GM21737 (cell line): ENCODE results near the gene PDE4B.
A peak's percentile ranks its signal among the peaks of the same experiment; 100 is the strongest.

Source experiments
- ATAC-seq: cut with Tn5 transposase; IDR thresholded peaks from one replicate; pipeline ENCODE4 v1.9.1; 2021; ENCODE audit warnings: mild to moderate bottlenecking, moderate library complexity; ENCODE audit not compliant: unreplicated experiment

Gene PDE4B

DNA sequence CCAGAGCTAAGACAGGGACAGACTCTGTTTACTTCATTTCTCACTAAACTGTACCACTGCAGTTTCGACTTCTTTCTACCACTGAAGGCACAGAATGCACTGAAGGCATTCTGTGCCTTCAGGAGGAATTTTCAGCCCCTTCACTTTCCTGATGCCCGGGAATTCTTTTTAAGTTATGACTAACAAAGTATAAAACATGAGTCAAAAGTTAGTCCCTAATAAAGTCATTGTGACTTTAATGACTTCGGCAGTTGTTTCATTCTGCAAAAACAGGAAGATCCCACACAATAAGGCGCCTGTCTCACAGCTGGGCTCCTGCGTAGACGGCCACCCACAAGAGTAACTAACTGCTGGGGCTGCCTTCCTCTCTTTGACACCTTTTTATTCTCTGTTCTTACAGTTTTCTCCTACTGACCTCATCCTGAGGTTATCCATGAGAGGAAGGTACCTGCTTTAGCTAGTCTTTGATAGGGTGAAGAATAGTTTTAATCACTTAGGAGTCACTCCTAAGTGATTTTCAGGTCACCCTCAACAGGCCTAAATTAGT lies 557.4 kb downstream of the PDE4B start:
- peak; percentile 66 for ATAC-seq

DNA sequence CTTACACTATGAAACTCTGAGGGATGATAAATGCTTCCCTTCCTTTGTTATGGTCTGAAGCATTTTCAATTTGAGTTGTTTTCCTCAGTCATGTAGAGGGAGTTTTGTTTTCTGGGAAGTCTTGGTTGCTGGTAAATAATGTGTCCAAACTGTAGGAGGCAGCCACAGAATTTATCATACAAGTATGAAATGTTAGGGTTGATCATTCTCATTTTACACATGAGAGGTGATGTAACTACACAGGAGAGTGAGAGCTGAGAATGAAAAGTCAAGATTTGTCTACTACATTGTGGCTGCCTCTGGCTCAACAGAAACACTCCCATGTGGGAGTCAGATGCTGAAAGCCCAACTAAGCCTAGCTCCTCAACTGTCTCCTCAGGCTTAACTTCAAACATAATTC lies 558.8 kb downstream of the PDE4B start:
- ATAC-seq, result peak; percentile 32

DNA sequence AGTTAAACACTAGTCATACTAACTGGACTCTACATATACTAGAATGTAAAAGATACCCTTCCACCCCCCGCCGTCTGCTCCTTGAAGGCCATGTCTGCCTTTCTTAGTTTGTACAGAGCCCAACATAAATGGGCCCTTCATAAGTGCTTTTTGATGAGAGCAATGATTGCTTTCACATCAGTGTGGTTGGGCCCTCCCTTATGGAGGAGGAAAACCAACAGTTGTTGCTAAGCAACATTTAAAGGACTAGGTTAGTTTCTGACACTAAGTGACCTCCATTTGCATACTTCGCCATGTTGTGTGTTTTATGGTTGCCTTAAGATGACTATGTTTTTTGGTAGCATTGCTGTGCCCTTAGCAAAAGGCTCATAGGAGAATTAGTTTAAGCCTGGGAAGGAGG lies 559.2 kb downstream of the PDE4B start:
- no peak for ATAC-seq

DNA sequence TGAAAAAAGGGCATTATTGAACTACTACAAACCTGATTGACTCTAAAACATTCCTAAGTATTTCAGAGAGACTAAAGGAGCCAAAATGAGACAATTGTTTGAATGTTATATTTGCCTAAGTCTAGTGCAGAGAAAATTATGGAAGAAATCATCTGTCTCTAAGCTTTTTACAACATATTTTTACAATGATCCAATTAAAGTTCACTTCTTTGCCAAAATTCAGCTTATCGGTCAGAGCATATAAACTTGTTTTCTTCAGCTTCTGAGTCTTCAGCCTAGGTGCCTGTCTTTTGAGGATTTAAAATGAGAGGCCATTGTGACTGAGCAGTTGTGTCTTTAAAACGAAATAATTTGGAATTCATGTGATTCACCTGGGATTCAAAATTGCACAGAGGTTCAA lies 560.1 kb downstream of the PDE4B start:
- ATAC-seq, result no peak

DNA sequence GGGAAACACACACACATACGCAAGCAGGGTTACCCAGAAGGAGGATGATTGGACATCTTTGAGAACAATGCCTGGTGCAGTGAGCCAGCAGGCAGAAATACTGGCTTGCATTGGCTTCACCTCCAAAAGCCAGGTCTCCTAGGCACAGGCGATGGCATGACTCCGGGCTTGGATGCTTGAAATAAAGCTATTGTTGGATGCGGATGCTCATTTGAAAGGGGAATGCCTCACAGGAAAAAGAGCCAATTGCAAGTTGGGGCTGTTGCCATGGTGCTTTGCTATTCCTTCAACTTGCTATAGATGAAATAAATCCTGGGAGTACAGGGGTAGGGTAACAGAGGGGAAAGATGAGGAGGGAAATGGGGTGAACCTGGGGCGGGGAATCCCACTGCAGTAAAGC lies 560.6 kb downstream of the PDE4B start:
- ATAC-seq, result no peak

DNA sequence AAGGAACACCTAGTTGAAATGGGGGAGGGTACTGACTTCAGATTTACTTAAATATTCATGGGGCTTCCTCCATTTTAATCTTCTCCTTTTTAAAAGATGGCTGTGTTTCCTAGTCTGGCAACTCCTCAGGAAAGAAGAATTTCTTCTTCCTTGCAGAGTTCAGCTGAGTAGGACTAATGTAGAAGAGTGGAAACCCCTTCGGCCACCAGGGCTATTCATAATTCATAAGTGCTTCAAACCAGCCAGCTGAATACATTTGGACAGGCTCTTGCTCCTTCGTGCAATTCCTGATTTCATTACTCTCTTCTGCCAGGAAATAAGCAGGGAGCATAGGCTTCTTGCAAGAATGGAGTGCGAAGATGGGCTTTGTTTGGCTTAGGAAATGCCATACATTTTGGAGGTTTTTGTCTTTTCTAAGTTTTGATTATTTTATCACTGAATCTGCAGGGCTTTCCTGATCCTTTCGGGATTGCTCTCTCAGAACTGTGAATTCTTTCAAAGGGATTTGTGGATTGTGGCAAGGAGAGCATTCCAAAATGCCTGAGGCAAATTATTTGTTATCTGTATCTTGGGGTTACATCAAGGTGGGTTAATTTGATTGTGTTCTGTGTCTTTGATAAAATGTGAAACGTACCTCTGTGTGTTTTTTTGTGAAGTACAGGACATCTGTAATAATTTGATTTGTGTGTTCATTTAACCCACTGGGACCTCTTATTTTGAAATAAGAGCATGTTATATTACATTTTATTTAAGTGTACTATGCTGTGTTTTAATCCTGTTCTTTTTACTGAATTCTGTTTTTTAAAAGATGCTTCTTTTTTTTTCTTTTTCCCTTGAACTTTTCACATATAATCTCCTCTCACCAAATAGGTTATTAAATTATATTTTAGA lies 561.9 kb downstream of the PDE4B start:
- no peak for ATAC-seq

DNA sequence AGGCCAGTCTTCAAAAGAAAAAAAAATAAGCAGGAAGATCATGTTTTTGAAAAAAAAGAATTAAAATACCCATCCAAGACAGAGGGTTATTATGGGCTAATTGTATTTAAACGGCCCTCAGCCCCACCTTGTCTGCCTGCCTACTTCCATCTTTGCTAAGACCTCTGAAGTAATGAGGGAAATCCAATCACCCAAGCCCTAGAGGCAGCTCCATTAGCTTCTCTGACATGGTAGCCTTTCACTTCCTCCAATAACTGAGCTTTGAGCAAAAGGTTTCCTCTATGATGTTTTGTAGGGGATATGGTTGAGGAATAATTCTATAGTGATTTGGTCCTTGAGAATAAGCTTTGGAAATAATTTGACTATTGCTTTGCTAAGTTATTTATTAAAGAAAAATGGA lies 563.1 kb downstream of the PDE4B start:
- ATAC-seq, result no peak

DNA sequence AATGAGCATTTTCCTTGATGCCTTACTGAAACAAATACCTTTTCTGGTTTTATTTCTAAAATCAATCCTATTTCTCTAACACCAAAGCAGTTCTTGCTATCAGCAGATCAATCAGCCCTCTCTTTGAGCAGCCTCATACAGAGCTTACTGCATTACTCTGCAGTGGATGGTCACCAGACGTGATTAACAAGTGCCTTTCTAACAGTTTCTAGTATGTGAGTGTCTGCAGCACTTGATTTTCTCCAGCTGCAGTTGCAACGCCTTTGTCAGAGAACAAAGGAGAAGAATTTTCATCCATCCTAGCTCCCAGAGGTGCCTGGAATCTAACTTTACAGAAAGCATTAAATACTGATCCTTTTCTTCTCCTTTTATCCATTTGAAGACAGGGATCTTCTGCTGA lies 563.9 kb downstream of the PDE4B start:
- no peak for ATAC-seq

DNA sequence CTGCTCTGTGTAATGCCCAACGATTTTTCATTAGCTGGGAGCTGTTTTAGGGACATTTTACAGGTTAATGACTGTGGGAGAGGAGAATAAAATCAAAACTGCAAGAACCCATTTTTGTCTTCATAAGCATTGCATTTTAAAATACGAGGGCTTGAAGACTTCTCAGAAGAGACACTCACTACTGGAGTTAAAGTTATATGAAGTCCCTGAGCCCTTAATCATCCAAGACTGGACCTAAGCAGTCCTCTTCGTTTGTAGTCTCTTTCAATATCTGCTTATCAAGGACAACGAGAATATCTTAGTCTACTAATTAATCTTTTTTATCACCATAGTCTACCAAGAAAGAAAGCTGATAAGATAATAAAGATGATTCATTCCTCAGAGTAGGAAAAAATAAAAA lies 564.3 kb downstream of the PDE4B start:
- no peak for ATAC-seq

DNA sequence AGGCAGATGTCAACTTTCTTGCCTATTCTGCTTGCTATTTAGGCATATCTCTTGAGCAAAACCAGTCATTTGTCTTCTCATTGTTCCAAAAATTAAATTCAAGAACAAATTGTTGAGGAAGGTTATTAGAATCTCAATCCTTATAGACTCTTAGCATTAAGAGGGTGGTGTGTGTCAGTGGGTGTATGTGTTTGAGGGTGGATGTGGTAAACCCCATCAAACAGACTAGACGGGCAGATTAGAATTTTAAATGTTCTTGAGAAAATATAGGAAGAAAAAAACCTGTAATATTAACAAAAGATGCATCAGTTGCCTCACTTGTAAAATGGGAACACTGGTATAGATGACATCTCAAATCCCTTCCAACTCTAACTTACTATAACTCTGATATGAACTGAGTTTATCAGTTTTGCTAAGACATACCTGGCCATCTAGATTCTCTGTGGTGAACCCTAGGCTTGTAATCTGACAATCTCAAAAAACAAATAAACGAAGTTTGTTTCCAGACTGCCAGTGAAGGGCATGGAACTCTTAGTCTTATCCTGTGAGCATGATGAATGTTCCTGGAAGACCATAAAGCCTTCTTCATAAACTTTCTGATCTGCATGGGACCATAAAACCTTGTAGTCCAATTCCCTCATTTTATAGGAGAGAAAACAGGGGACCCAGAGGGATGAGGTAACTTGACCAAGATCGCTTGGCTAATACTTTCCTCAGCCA lies 564.9 kb downstream of the PDE4B start:
- ATAC-seq, result no peak

DNA sequence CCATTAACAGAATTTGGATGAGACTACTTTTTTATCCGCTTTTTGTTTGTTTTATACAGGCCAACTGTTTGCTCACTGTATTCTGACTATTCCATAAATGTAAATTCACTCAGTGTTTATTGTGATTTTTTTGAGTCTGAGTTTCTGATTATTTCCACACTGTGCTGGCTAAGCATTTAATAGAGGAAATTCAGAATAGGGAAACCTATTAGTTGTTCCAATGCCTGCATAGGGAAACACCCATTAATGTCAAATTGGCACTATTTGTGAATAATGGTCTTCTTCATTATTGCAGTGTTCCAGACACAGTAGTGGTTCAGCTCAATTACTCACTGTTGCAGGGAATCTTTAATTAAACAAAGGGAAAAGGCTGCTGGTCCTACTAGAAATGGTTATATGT lies 566.6 kb downstream of the PDE4B start:
- no peak for ATAC-seq

DNA sequence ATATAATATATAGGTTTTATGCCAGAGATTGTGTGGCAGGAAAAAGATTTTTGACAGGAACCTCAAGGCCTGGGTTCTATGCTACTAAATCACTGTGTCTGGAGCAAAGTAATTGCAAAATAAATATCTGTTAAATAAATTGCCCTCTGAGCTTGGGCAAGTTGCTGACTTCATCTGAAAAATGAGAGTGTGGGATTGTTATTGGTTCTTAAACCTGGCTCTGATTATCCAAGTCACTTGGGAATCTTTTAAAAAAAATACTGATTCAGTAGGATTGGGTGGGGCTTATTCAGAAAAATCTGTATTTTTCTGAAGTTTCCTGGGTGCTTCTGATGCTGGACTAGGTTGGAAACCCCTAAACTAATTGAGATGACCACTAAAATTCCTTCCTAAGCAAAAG lies 567.1 kb downstream of the PDE4B start:
- no peak for ATAC-seq

DNA sequence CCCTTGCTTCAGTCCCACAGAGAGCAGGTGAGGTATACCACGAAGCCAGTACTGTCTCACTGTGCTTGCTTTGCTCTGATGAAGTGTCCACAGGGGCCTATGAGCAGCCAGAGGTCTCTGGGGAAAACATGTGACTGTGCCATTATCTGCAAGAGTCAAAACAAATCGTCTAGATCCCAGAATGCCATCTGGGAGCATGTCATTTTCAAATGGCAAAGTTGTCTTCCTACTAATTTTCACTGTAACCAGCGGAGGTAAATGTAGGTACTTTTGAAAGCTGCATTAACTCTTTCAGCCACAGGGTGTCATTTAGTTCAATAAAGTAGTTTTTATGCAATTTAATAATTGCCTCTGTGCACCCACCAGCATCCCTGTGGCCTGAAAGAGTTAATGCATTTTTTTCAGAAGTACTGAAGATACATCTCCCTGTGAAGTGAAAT lies 567.6 kb downstream of the PDE4B start:
- ATAC-seq, result peak; percentile 42

DNA sequence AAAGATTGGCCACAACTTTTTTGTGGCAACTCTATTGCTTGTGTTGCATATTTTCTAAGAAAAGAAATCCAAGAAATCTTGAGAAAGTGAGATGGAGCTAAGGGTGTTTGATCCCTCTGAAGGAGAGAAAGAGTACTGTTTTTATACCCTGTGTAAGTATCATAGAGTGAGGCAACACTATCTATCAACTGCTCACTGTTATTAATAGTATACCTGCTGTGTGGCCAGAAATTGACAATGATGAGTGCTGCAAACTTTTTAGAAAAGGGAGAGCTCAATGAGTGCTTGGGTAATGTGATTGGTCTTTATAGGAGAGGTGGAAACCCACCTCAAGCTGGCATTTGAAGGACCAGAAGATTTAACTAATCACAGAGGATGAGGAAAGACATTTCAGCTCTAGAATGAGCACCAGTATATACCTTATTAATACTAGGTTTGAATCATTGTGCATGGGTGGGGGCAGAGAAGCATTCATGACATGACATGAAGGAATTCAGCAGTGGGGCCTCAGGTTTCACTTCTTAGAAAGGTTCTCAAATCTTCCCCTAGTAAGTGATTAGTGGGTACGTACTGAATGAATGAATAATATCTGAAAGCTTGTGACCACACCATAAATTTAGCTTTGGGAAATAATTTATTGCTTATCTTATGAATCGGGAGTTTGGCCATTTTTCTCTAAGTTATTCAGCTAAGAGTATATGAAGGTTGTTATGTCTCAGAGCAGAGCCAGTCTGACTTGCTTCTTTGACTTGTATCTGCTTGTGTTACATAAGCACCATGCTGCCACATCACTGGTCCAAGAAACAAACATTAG lies 572.1 kb downstream of the PDE4B start:
- ATAC-seq, result peak; percentile 50

DNA sequence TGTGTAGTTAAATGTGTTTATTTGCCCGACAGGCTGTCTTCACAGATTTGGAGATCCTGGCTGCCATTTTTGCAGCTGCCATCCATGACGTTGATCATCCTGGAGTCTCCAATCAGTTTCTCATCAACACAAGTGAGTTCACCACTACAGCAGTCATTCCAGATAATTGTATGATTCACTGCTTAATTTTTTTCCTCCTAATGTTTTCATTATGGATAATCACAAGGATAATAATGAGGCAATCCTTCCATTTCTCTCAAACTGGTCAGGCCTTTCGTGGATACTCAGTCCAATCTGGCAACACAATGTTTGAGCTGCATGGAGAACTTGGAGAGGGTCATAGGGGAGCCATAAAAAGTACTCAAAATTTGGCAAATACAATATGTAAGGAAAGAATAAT lies 572.9 kb downstream of the PDE4B start:
- no peak for ATAC-seq

DNA sequence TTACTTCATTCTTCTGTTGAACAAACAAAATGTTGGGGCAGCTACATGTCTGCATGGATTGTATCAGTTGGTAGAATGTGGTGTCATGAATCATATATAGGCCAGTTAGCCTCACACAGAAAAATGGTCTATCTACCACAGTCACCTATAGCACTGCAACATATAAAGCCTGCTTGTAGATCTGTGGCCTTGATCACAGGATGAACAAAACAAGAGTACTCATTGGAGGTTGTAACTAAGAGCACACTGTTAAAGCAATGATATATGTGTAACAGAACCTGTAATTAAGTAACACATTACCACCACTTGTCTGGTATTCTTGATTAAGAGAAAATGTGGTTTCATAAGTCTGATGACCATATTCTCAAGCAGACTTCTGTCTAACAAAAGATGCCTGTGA lies 573.9 kb downstream of the PDE4B start:
- no peak for ATAC-seq

DNA sequence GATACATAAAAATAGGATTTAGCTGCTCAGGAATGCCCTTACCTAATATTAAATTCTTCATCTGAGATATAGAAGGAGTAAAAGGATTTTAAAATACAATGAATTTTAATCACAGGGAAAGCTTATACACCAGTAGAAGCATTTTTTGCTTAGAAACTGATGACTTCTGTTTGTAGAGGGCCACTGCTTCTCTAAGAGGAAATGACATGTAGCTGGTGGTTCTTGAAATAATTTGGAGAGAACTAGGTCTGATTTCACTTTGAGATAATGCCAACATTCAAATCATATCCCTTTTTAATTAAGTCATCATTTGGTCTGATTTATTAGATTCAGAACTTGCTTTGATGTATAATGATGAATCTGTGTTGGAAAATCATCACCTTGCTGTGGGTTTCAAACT lies 574.7 kb downstream of the PDE4B start:
- no peak for ATAC-seq

DNA sequence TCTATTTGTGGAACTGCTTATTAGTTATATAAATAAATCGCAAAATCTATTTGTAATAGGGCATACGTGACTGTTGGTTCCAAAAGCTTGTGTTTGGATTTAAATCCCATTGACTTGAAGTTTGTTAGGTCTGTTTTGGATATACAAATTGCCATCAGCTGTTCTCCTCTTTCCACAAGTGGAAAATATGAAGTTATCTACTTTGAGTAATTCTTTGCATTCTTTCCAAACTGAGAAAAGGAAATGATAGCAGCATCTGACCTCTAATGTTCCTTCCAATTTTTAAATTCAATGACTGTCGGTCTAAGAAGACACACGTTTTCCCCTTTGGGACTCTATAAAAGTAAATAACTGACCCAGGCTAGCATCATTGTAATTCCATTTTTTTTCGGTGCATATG lies 575.6 kb downstream of the PDE4B start:
- ATAC-seq, result no peak

DNA sequence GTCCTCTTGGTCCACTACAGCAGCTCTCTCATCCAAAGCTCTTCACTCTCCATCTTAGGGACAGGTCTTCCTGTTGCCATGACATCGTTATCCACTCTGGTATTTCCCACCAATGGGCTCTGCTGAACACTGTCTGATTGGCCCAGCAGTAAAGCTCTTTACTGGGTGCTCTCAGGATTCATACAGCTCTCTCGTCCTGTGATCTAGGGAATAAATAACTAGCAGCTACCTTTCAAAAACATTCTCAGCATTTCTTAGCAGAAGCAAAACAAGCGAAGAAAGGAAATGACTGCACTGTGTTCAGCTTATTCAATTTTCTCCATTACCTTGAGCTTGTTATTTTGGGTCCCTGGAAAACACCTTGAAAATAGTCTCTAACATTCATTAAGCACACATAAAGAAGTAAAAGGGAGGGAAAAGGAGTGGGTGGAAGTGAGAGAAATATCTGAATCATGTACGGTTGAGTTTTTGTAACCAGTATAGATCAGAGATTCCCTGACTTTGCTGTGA lies 577.8 kb downstream of the PDE4B start:
- ATAC-seq, result peak; percentile 15

DNA sequence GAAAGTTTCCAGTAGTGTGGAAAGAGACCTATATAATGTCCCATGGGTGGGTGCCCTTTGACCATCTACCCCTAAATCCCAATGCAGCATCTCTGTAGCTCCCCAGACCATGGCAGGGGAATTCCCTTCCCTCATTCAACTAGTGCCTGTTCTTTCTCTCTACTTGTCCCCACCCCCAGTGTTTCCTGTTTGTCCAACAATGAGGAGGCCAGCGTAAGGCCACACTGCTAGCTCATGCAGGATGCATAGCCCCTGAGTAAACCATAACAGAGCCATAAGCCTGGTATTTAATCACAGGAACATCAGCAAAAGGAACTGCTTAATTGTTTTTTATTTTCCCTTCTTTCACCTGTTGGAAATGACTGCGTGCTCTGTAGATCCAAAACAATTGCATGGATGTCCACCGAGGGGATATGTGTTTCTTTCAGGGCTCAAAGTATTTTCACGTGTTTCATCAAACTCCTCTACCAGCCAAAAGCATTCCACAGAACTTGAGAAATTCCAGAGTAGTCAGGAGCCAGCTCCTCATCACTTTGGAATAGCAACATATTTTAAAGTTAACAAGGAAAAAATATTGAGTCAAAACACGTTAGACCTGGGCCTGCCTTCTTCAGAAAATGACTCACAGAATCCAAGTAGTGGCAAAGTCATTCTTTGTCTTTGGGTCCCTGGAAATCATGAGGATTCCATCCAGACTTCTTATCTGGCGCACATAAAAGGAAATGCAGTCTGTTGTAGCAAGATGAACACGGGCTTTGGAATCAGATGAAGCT lies 578.7 kb downstream of the PDE4B start:
- peak; percentile 20 for ATAC-seq
